ENCODE measurements around the gene TTC34. TPM values are rescaled to one million over a fixed set of nuclear protein-coding genes. Genes with fewer than 3 reads are reported as not detected.
A peak's percentile ranks its signal among the peaks of the same experiment; 100 is the strongest.

The TTC34 gene
- total RNA-seq, 1 donor from 2014 or later, result 0.09 TPM

DNA sequence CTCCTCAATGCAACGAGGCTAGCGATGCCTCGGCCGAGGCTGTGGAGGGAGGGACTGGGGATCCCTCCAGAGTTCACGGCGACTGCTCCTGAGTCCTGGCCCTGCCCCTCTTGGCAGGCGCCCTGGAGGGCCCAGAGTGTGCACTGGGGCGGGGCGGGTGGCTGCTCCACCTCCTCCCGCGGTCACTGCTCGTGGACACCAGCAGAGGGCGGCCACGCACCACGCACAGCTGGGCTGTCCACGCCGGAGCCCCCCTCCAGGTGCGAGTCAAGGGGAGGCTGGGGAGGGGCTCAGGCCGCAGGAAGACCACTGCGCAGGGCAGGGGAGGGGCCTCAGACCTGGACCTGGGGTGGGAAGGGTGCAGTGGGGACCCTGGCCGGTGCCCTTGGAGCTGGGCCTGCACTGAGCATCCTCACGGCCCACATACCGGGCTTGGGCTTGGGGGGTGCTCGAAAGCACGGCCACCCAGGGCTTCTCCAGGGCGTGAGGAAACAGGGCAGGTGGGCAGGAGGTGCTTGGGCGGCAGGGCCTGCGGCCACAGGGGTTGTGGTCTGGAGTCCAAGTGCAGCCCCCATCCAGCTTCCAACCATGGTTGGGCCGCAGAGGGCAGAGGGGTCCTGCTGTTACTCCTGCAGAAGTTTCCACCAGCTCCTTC lies 20.6 kb upstream of the TTC34 start:
- Mint-ChIP-seq H3K27me3 (ENCODE audit: insufficient read depth, low read depth) (peaks cover 16% of the 10 kb centered on the region), H3K4me3 (no peak overlapping the region), H3K36me3 (no peaks in the 10 kb centered on the region), H3K27ac (no peak overlapping the region), H3K9me3 (peaks cover 11% of the 10 kb centered on the region), H3K4me1 (no peaks in the 10 kb centered on the region)
- no peaks in the 10 kb centered on the region for H3K79me2 ChIP-seq (ENCODE audit: low read depth)
- no peak overlapping the region for H3K9ac ChIP-seq
- H3K4me1 ChIP-seq, result no peaks in the 10 kb centered on the region
- no peak overlapping the region for H3K4me3 ChIP-seq
- H3K4me2 ChIP-seq, result no peak overlapping the region
- H3K27ac ChIP-seq, result no peak overlapping the region
- no peak for DNase-seq (ENCODE audit: low spot score)
- no peaks in the 10 kb centered on the region for H3K9me3 ChIP-seq (ENCODE audit: low read depth)
- no peaks in the 10 kb centered on the region for H3F3A ChIP-seq (ENCODE audit: low read depth)
- no peak overlapping the region for H2AFZ ChIP-seq (replicated peaks)
- no peaks in the 10 kb centered on the region for H3K27me3 ChIP-seq
- H4K20me1 ChIP-seq (ENCODE audit: low read depth), result no peaks in the 10 kb centered on the region
- TF ChIP-seq EZH2 (IDR thresholded peaks at IDR 0.05) (no peak), CTCF (IDR thresholded peaks at IDR 0.05) (peak; percentile 9)
- H3K36me3 ChIP-seq, result no peaks in the 10 kb centered on the region

DNA sequence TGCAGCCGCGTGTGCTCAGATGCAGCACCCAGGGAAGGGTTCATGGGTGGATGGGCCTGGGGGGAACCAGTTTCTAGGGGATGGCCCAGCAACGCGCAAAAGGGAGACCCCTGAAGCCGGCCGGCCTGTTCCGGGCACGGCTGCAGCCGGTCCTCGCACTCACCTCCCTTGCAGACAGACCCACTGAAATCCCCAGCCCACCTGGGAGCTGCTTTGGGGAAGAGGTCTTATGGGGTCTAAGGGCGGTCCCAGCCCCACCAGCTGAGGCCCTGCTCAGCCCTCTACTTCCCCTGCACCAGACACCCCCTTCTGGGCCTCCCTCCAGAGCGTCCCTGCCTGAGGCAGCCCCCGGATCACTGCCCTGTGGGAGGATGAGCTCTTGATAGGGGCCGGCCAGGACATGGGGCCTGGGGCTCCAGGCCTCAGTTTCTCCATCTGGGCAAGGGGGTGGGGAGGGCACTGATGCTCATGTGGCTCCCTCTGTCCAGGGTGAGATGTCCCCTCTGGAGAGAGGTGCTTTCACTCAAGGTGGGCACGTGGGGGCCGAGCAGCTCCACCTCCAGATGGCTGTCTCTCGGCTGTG lies 20.0 kb upstream of the TTC34 start:
- H3K27ac ChIP-seq, result no peak overlapping the region
- Mint-ChIP-seq H3K27ac (no peak overlapping the region), H3K9me3 (peaks cover 11% of the 10 kb centered on the region), H3K36me3 (no peaks in the 10 kb centered on the region), H3K27me3 (ENCODE audit: insufficient read depth, low read depth) (peaks cover 16% of the 10 kb centered on the region), H3K4me1 (no peaks in the 10 kb centered on the region), H3K4me3 (no peak overlapping the region)
- H3K4me2 ChIP-seq, result no peak overlapping the region
- no peaks in the 10 kb centered on the region for H3F3A ChIP-seq (ENCODE audit: low read depth)
- no peak overlapping the region for H3K9ac ChIP-seq
- TF ChIP-seq EZH2 (IDR thresholded peaks at IDR 0.05) (no peak), CTCF (IDR thresholded peaks at IDR 0.05) (no peak), EZH2phosphoT487 (IDR thresholded peaks at IDR 0.05) (no peak)
- no peaks in the 10 kb centered on the region for H3K79me2 ChIP-seq (ENCODE audit: low read depth)
- no peaks in the 10 kb centered on the region for H3K4me1 ChIP-seq
- H3K4me3 ChIP-seq, result no peak overlapping the region
- no peaks in the 10 kb centered on the region for H3K27me3 ChIP-seq
- H3K36me3 ChIP-seq, result no peaks in the 10 kb centered on the region
- H4K20me1 ChIP-seq (ENCODE audit: low read depth), result no peaks in the 10 kb centered on the region
- DNase-seq (ENCODE audit: low spot score), result no peak
- H3K9me3 ChIP-seq (ENCODE audit: low read depth), result no peaks in the 10 kb centered on the region
- no peak overlapping the region for H2AFZ ChIP-seq (replicated peaks)

GRCh38 chr1:2820731-2821372 lies 19.4 kb upstream of the TTC34 start:
- Mint-ChIP-seq H3K9me3 (peaks cover 9% of the 10 kb centered on the region), H3K4me3 (no peak overlapping the region), H3K36me3 (no peaks in the 10 kb centered on the region), H3K27me3 (ENCODE audit: insufficient read depth, low read depth) (peaks cover 16% of the 10 kb centered on the region), H3K27ac (no peak overlapping the region), H3K4me1 (no peaks in the 10 kb centered on the region)
- TF ChIP-seq CTCF (IDR thresholded peaks at IDR 0.05), result no peak
- no peak for TF ChIP-seq EZH2phosphoT487 (IDR thresholded peaks at IDR 0.05)
- TF ChIP-seq EZH2 (IDR thresholded peaks at IDR 0.05), result no peak
- no peaks in the 10 kb centered on the region for H3K79me2 ChIP-seq (ENCODE audit: low read depth)
- H3K4me3 ChIP-seq, result no peak overlapping the region
- no peak overlapping the region for H3K27ac ChIP-seq
- H2AFZ ChIP-seq (replicated peaks), result no peak overlapping the region
- H3F3A ChIP-seq (ENCODE audit: low read depth), result no peaks in the 10 kb centered on the region
- no peaks in the 10 kb centered on the region for H3K9me3 ChIP-seq (ENCODE audit: low read depth)
- no peak for DNase-seq (ENCODE audit: low spot score)
- no peaks in the 10 kb centered on the region for H3K36me3 ChIP-seq
- H4K20me1 ChIP-seq (ENCODE audit: low read depth), result no peaks in the 10 kb centered on the region
- no peaks in the 10 kb centered on the region for H3K27me3 ChIP-seq
- H3K4me2 ChIP-seq, result no peak overlapping the region
- no peaks in the 10 kb centered on the region for H3K4me1 ChIP-seq
- no peak overlapping the region for H3K9ac ChIP-seq

Measured in neural progenitor cell (in vitro differentiated cells).